Karpas-422 (cell line): ENCODE data around the gene SMOC1. TPM values are rescaled to one million over a fixed set of nuclear protein-coding genes. Genes with fewer than 3 reads are reported as not detected.

Source experiments
- DNase-seq: peaks from one replicate; pipeline ENCODE4 v3.0.0-alpha.2; 2015
- H2AFZ ChIP-seq: fragments of 200-600 bp; sonication (generic); 2 replicates; pipeline ENCODE4 v1.6.1; 2014; ENCODE audit warnings: antibody characterized with exemption, low read length, mixed read lengths
- H3K27ac ChIP-seq: fragments of 200-600 bp; sonication (generic); 2 replicates; pipeline ENCODE4 v1.5.1; 2014; ENCODE audit warnings: mild to moderate bottlenecking, low read length, moderate library complexity
- H3K27me3 ChIP-seq: fragments of 200-600 bp; sonication (generic); 2 replicates; pipeline ENCODE4 v1.6.1; 2014; ENCODE audit warnings: low read length, mixed read lengths
- H3K36me3 ChIP-seq: fragments of 200-600 bp; sonication (generic); 2 replicates; pipeline ENCODE4 v1.6.1; 2014; ENCODE audit warnings: low read length, mixed read lengths; ENCODE audit not compliant: insufficient read depth
- H3K4me1 ChIP-seq: fragments of 200-600 bp; sonication (generic); 2 replicates; pipeline ENCODE4 v1.6.1; 2014; ENCODE audit warnings: mild to moderate bottlenecking, low read length, mixed read lengths
- H3K4me2 ChIP-seq: fragments of 200-600 bp; sonication (generic); 2 replicates; pipeline ENCODE4 v1.6.1; 2014; ENCODE audit warnings: low read length, low read depth, mild to moderate bottlenecking; ENCODE audit not compliant: poor library complexity, severe bottlenecking
- H3K4me3 ChIP-seq: fragments of 200-600 bp; sonication (generic); 2 replicates; pipeline ENCODE4 v1.5.1; 2014; ENCODE audit warnings: mild to moderate bottlenecking, antibody characterized with exemption, low read length, mixed read lengths
- H3K79me2 ChIP-seq: fragments of 200-600 bp; sonication (generic); 2 replicates; pipeline ENCODE4 v1.6.1; 2014; ENCODE audit warnings: mild to moderate bottlenecking, low read length, mixed read lengths
- H3K9ac ChIP-seq: fragments of 200-600 bp; sonication (generic); 2 replicates; pipeline ENCODE4 v1.6.0; 2014; ENCODE audit warnings: low read length
- H3K9me2 ChIP-seq: fragments of 200-600 bp; sonication (generic), shearing (Covaris generic); replicated peaks from 2 replicates; pipeline ENCODE4 v1.6.0; 2014; ENCODE audit warnings: mild to moderate bottlenecking, low read length, moderate library complexity; ENCODE audit not compliant: insufficient read depth
- H3K9me3 ChIP-seq: fragments of 300-700, 200-600 bp; sonication (generic); 2 replicates; pipeline ENCODE4 v1.6.1; 2014; ENCODE audit warnings: low read length, mixed read lengths
- H4K20me1 ChIP-seq: fragments of 200-600 bp; sonication (generic); 2 replicates; pipeline ENCODE4 v1.6.1; 2014; ENCODE audit warnings: mild to moderate bottlenecking, antibody characterized with exemption, low read length, low read depth; ENCODE audit not compliant: insufficient read depth
- total RNA-seq: library from RNA; depleted of rRNA; stranded (reverse); fragments of >200 nt; shearing (Covaris generic); gene quantifications from 2 replicates; pipeline ENCODE4 v1.2.3, GENCODE V29; 2014; ENCODE audit warnings: low replicate concordance

SMOC1 gene
- total RNA-seq, 1 experiment from 2014 or later, result not detected

- Histone ChIP-seq H3K79me2 (no peaks in the 10 kb centered on the region), H3K9ac (no peak overlapping the region), H3K4me3 (no peak overlapping the region), H3K9me2 (no peaks in the 10 kb centered on the region), H3K4me1 (no peaks in the 10 kb centered on the region), H3K27ac (no peak overlapping the region), H3K36me3 (no peaks in the 10 kb centered on the region), H4K20me1 (no peaks in the 10 kb centered on the region), H3K9me3 (no peaks in the 10 kb centered on the region), H3K27me3 (no peaks in the 10 kb centered on the region), H2AFZ (no peak overlapping the region), H3K4me2 (no peak overlapping the region)
- DNase-seq, result no peak
These were observed 188.6 kb downstream of the SMOC1 start for GRCh38 chr14:70067810-70068209.

GRCh38 chr14:70069186-70069585 is 190.0 kb downstream of the SMOC1 start:
- Histone ChIP-seq H3K4me3 (no peak overlapping the region), H2AFZ (no peak overlapping the region), H3K4me2 (no peak overlapping the region), H3K9me3 (no peaks in the 10 kb centered on the region), H3K27ac (no peak overlapping the region), H3K9me2 (no peaks in the 10 kb centered on the region), H3K27me3 (no peaks in the 10 kb centered on the region), H4K20me1 (no peaks in the 10 kb centered on the region), H3K9ac (no peak overlapping the region), H3K79me2 (no peaks in the 10 kb centered on the region), H3K4me1 (no peaks in the 10 kb centered on the region), H3K36me3 (no peaks in the 10 kb centered on the region)
- DNase-seq, result no peak

- Histone ChIP-seq H3K4me1 (no peaks in the 10 kb centered on the region), H4K20me1 (no peaks in the 10 kb centered on the region), H3K79me2 (no peaks in the 10 kb centered on the region), H3K9me3 (no peaks in the 10 kb centered on the region), H3K9ac (no peak overlapping the region), H3K9me2 (no peaks in the 10 kb centered on the region), H2AFZ (no peak overlapping the region), H3K4me3 (no peak overlapping the region), H3K4me2 (no peak overlapping the region), H3K27me3 (no peaks in the 10 kb centered on the region), H3K27ac (no peak overlapping the region), H3K36me3 (no peaks in the 10 kb centered on the region)
- DNase-seq, result peak; percentile 92
These were observed 194.8 kb downstream of the SMOC1 start for GRCh38 chr14:70073924-70074566.

- Histone ChIP-seq H3K9ac (no peak overlapping the region), H3K36me3 (no peaks in the 10 kb centered on the region), H3K27me3 (no peaks in the 10 kb centered on the region), H3K79me2 (no peaks in the 10 kb centered on the region), H2AFZ (no peak overlapping the region), H3K4me1 (no peaks in the 10 kb centered on the region), H4K20me1 (no peaks in the 10 kb centered on the region), H3K9me2 (no peaks in the 10 kb centered on the region), H3K9me3 (no peaks in the 10 kb centered on the region), H3K4me3 (no peak overlapping the region), H3K27ac (no peak overlapping the region), H3K4me2 (no peak overlapping the region)
- DNase-seq, result no peak
These were observed 197.8 kb downstream of the SMOC1 start for GRCh38 chr14:70077005-70077404.

GRCh38 chr14:70077720-70078119 is 198.5 kb downstream of the SMOC1 start:
- no peak overlapping the region for H2AFZ ChIP-seq

GRCh38 chr14:70078329-70078728 is 199.1 kb downstream of the SMOC1 start:
- Histone ChIP-seq H2AFZ (no peak overlapping the region), H3K9me2 (no peaks in the 10 kb centered on the region), H3K9ac (no peak overlapping the region), H3K4me3 (no peak overlapping the region), H3K79me2 (no peaks in the 10 kb centered on the region), H3K27me3 (no peaks in the 10 kb centered on the region), H3K9me3 (no peaks in the 10 kb centered on the region), H4K20me1 (no peaks in the 10 kb centered on the region), H3K4me2 (no peak overlapping the region), H3K27ac (no peak overlapping the region), H3K4me1 (no peaks in the 10 kb centered on the region), H3K36me3 (no peaks in the 10 kb centered on the region)
- no peak for DNase-seq

More at GRCh38 chr14:70077720-70078119, 198.5 kb downstream of the SMOC1 start:
- Histone ChIP-seq H3K9me3 (no peaks in the 10 kb centered on the region), H3K9me2 (no peaks in the 10 kb centered on the region), H3K4me3 (no peak overlapping the region), H3K4me1 (no peaks in the 10 kb centered on the region), H3K4me2 (no peak overlapping the region), H3K27ac (no peak overlapping the region), H4K20me1 (no peaks in the 10 kb centered on the region), H3K36me3 (no peaks in the 10 kb centered on the region), H3K79me2 (no peaks in the 10 kb centered on the region), H3K9ac (no peak overlapping the region), H3K27me3 (no peaks in the 10 kb centered on the region)
- DNase-seq, result no peak

- no peaks in the 10 kb centered on the region for H3K79me2 ChIP-seq
- H4K20me1 ChIP-seq, result no peaks in the 10 kb centered on the region
- no peak overlapping the region for H3K4me3 ChIP-seq
- no peaks in the 10 kb centered on the region for H3K4me1 ChIP-seq
- H3K9me3 ChIP-seq, result no peaks in the 10 kb centered on the region
- no peaks in the 10 kb centered on the region for H3K27me3 ChIP-seq
- H2AFZ ChIP-seq, result no peak overlapping the region
- H3K9ac ChIP-seq, result no peak overlapping the region
- H3K4me2 ChIP-seq, result no peak overlapping the region
- no peaks in the 10 kb centered on the region for H3K36me3 ChIP-seq
- DNase-seq, result no peak
- H3K9me2 ChIP-seq, result no peaks in the 10 kb centered on the region
- H3K27ac ChIP-seq, result no peak overlapping the region
These were observed 200.9 kb downstream of the SMOC1 start for GRCh38 chr14:70080076-70080475.
